Suprapubic skin (tissue), 4 donors: ENCODE results near the gene PPP2R2B.

Experiments
- CTCF ChIP-seq, 2 donors: fragments of 200-600 bp in 1 of 2; fragments of 450-650 bp in 1 of 2; sonication (generic) in 1 of 2; IDR thresholded peaks; one replicate each; pipeline ENCODE4 v1.5.1; 2016 to 2019; ENCODE audit warnings: antibody characterized with exemption in 2 of 2, mild to moderate bottlenecking in 1 of 2, moderate library complexity in 1 of 2
- POLR2A ChIP-seq, 2 donors: fragments of 450-650 bp; IDR thresholded peaks; one replicate each; pipeline ENCODE4 v1.6.1; 2017; ENCODE audit warnings: antibody characterized with exemption in 2 of 2, mild to moderate bottlenecking in 2 of 2, moderate library complexity in 2 of 2
- POLR2AphosphoS5 ChIP-seq, 3 donors: sonication (generic); formaldehyde crosslinking; IDR thresholded peaks; one replicate each; pipeline ENCODE4 v1.6.1; 2017; ENCODE audit warnings: antibody characterized with exemption in 3 of 3

- TF ChIP-seq CTCF (IDR thresholded peaks at IDR 0.05) (no peak), POLR2A (IDR thresholded peaks at IDR 0.05) (no peak), POLR2AphosphoS5 (IDR thresholded peaks at IDR 0.05) (no peak)
Measured at GRCh38 chr5:146897061-146897460, 18.5 kb upstream of the PPP2R2B start.
